HG02571 (cell line): Measurements from ENCODE around the gene ZFP90.

Experiments used
- ATAC-seq: cut with Tn5 transposase; IDR thresholded peaks from one replicate; pipeline ENCODE4 v1.9.1; 2021; ENCODE audit warnings: mild to moderate bottlenecking, moderate library complexity; ENCODE audit not compliant: unreplicated experiment

The ZFP90 gene

GRCh38 chr16:68575082-68575481, 36.0 kb downstream of the ZFP90 start:
- ATAC-seq, result no peak

- no peak for ATAC-seq
Measured at GRCh38 chr16:68577352-68577853, 38.3 kb downstream of the ZFP90 start.

GRCh38 chr16:68590201-68590994, 51.3 kb downstream of the ZFP90 start:
- no peak for ATAC-seq

GRCh38 chr16:68592466-68593337, 53.6 kb downstream of the ZFP90 start:
- no peak for ATAC-seq

- ATAC-seq, result no peak
Measured at GRCh38 chr16:68596266-68596665, 57.2 kb downstream of the ZFP90 start.

GRCh38 chr16:68599586-68599985, 60.5 kb downstream of the ZFP90 start:
- ATAC-seq, result no peak

- ATAC-seq, result no peak
Measured at GRCh38 chr16:68605746-68606145, 66.7 kb downstream of the ZFP90 start.

GRCh38 chr16:68607443-68607842, 68.4 kb downstream of the ZFP90 start:
- no peak for ATAC-seq

GRCh38 chr16:68608330-68608729, 69.2 kb downstream of the ZFP90 start:
- no peak for ATAC-seq

GRCh38 chr16:68612996-68613395, 73.9 kb downstream of the ZFP90 start:
- ATAC-seq, result no peak

- ATAC-seq, result no peak
Measured at GRCh38 chr16:68617734-68618133, 78.6 kb downstream of the ZFP90 start.
